ENCODE results near the gene FHDC1. TPM values are rescaled to one million over a fixed set of nuclear protein-coding genes. Genes with fewer than 3 reads are reported as not detected.

The FHDC1 gene
- total RNA-seq, 1 donor from 2014 or later: 2.1 TPM

- no peak for TF ChIP-seq CTCF (conservative IDR thresholded peaks at IDR 0.05; ENCODE audit: low read depth, low read length)
- no peak overlapping the region for H3K4me3 ChIP-seq (ENCODE audit: low read depth, low read length)
- DNase-seq (ENCODE audit: low read depth): no peak
Observed at GRCh38 chr4:153021276-153021675, 85.2 kb downstream of the FHDC1 start.

- no peak for TF ChIP-seq CTCF (conservative IDR thresholded peaks at IDR 0.05; ENCODE audit: low read depth, low read length)
- H3K4me3 ChIP-seq (ENCODE audit: low read depth, low read length): no peak overlapping the region
- DNase-seq (ENCODE audit: low read depth): no peak
Observed at GRCh38 chr4:153022241-153022715, 86.2 kb downstream of the FHDC1 start.

- H3K4me3 ChIP-seq (ENCODE audit: low read depth, low read length): no peak overlapping the region
- DNase-seq (ENCODE audit: low read depth): no peak
- TF ChIP-seq CTCF (conservative IDR thresholded peaks at IDR 0.05; ENCODE audit: low read depth, low read length): no peak
Observed at GRCh38 chr4:153023139-153023538, 87.0 kb downstream of the FHDC1 start.

GRCh38 chr4:153023692-153024394 is 87.7 kb downstream of the FHDC1 start:
- no peak overlapping the region for H3K4me3 ChIP-seq (ENCODE audit: low read depth, low read length)
- no peak for DNase-seq (ENCODE audit: low read depth)
- TF ChIP-seq CTCF (conservative IDR thresholded peaks at IDR 0.05; ENCODE audit: low read depth, low read length): no peak

GRCh38 chr4:153024466-153024865 is 88.3 kb downstream of the FHDC1 start:
- H3K4me3 ChIP-seq (ENCODE audit: low read depth, low read length): no peak overlapping the region
- no peak for DNase-seq (ENCODE audit: low read depth)
- TF ChIP-seq CTCF (conservative IDR thresholded peaks at IDR 0.05; ENCODE audit: low read depth, low read length): no peak

- H3K4me3 ChIP-seq (ENCODE audit: low read depth, low read length): no peak overlapping the region
- no peak for DNase-seq (ENCODE audit: low read depth)
- TF ChIP-seq CTCF (conservative IDR thresholded peaks at IDR 0.05; ENCODE audit: low read depth, low read length): no peak
Observed at GRCh38 chr4:153025406-153025805, 89.3 kb downstream of the FHDC1 start.
